Sciatic nerve (tissue), 2 donors: ENCODE measurements around the gene ASXL1. TPM values are rescaled to one million over a fixed set of nuclear protein-coding genes. Genes with fewer than 3 reads are reported as not detected.

ENCODE experiments used
- ATAC-seq: fragments of 200-7000 bp; cut with Tn5 transposase; one replicate; pipeline ENCODE4 v1.9.1; 2020; ENCODE audit warnings: mild to moderate bottlenecking, moderate library complexity
- DNase-seq: peaks from one replicate; pipeline ENCODE4 v3.0.0-alpha.2; 2020; ENCODE audit warnings: low spot score
- intact Hi-C: fragments of 100-400 bp; cut with DNase I; formaldehyde crosslinking; loops from one replicate; pipeline ENCODE4 v1.14.2; 2022
- total RNA-seq: library from RNA; stranded (reverse); fragmentation: NEBNext Ultra II Directional; extraction: Animal tissue kit (Norgen Biotek cat#: 25700); gene quantifications from one replicate; pipeline ENCODE4 v1.2.1, GENCODE V29; 2021
- donor health status: DM: no; HTN: no; CAD: no.
- donor health status: DM: no; HTN: no; CAD: no.

ASXL1 gene
- total RNA-seq, 1 donor from 2014 or later: 113 TPM

GRCh38 chr20:32480371-32481241 lies 122.5 kb downstream of the ASXL1 start:
- intact Hi-C loops: loop anchor here (10.0 kb wide), 1 partner anchor 276 kb away; the partner anchor contains the start of genes PLAGL2 and POFUT1
- no peak for DNase-seq
- no peak for ATAC-seq

GRCh38 chr20:32481311-32482142 lies 123.4 kb downstream of the ASXL1 start:
- intact Hi-C loops: loop anchor here (10.0 kb wide), 1 partner anchor 277 kb away; the partner anchor contains the start of genes PLAGL2 and POFUT1
- DNase-seq (no peak), ATAC-seq (peak; percentile 45)

GRCh38 chr20:32482143-32482441 lies 124.0 kb downstream of the ASXL1 start:
- DNase-seq: no peak
- intact Hi-C loops: loop anchor here (10.0 kb wide), 1 partner anchor 277 kb away; the partner anchor contains the start of genes PLAGL2 and POFUT1
- ATAC-seq: no peak

GRCh38 chr20:32482442-32483261 lies 124.5 kb downstream of the ASXL1 start:
- DNase-seq: peak; percentile 75
- intact Hi-C loops: loop anchor here (10.0 kb wide), 1 partner anchor 278 kb away; the partner anchor contains the start of genes PLAGL2 and POFUT1
- ATAC-seq: no peak

DNA sequence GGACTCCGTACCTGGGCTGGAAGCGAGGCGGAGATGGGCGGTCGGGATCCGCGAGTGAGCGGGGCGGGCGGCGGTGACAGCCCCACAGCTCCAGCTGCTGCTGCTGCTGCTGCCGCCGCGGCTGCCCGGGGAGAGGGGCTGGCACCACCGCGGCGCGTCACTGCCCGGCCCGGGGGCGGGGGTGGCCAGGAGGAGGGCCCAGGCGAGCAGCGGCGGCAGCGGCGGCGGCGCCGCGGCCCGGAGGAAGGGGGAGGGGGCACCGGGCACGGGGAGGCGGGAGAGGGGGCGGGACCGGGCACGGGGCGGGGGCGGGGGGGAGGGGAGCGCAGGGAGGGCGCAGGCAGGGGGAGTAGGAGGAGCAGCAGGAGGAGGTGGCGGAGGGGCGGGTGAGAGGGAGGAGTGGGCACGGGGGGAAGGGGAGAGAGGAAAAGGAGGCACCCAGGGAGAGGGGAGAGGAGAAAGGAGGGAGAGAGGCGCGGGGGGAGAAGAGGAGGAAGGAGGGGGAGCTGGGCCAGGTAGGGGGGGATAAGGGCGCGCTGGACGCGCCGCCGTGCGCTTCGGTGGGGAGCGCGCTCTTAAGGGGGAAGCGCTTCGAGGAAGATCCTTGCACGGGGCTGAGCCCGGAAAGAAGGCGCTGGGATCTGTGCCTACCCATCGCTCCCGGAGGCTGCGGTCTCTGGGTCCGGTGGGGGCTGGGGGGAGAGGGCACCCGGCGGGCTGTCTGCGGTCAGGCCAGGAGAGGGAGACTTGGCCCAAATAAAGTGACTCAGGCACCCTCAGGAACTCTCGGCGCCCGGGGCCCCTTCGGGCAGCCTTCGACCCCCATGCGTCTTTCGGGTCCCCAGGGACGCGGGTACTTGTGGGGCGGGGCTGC lies 125.5 kb downstream of the ASXL1 start:
- intact Hi-C loops: loop anchor here (10.0 kb wide), 1 partner anchor 279 kb away; the partner anchor contains the start of genes PLAGL2 and POFUT1
- peak; percentile 85 for DNase-seq
- peak; percentile 33 for ATAC-seq

- DNase-seq (peak; percentile 80), ATAC-seq (peak; percentile 21)
- intact Hi-C loops: loop anchor here (10.0 kb wide), 1 partner anchor 280 kb away; the partner anchor contains the start of genes PLAGL2 and POFUT1
Measured at GRCh38 chr20:32484225-32484957, 126.3 kb downstream of the ASXL1 start.

DNA sequence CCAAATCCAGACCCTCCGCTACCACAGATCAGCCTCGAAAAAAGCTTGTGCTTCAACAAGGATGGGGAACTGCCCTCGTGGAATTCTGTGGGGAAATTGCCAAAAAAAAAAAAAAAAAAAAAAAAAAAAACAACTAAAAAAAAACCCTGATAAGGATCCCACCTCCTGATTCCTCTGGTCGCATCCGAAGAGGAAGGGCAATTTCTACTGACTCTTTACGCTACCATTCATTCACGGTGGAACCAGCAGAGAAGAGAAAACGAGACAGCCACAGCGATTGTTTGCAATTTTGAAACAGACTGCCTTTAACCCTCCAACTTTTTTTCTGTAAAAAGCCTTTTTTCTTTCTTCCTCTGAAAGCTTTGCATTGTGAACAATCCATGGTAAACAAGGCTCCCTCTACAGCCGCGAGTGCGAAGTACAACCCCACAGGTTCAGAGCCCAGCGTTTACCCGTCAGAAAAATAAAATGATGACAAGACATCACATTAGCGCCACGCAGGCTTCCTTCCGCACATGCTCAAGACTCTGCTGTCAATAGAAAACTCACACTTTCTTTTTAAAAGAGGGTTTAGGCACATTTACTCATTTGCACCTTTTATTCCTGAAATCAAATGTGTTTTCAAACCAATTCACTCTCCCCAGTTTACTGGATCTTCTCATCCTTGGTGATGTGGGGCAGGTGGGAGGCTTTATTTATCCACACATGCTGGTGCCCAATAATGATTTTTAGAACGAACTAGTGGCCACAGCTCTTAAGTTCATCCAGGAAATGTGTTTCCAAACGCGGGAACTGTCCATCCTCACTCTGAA lies 127.0 kb downstream of the ASXL1 start:
- intact Hi-C loops: loop anchor here (10.0 kb wide), 1 partner anchor 280 kb away; the partner anchor contains the start of genes PLAGL2 and POFUT1
- DNase-seq (peak; percentile 89), ATAC-seq (peak; percentile 76)

DNA sequence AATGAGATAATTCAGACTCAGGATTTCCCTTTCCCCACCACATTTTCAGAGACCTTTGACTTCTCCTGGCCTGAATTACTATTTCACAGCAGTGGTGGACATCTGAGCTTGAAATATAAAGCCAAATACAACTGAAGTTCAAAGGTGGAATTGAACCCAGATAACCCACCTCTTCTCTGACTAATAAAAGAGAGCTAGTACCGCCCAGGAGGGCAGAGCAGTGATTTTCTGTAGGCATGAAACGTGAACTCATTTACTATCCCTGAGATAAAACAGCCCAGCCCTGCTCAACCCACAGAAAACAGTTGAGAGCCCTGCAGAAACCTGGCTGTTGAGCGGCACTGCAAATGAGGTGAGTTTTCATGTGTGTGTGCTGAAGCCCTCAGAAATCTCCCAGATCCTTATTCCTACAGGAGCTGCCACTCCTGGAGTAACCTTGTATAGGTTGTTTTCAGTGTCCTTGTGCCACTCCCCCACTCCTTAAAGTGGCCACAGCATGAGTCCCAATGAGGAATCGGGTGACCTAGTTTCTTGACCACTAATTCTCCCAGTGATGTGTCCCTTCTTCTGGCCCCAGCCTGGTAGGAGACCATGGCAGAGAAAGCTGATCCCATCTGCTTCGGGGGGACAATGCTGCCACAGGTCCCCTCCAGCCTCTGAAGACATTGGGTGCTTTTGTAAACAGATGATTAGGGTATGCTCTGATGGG lies 127.8 kb downstream of the ASXL1 start:
- intact Hi-C loops: loop anchor here (10.0 kb wide), 1 partner anchor 281 kb away; the partner anchor contains the start of genes PLAGL2 and POFUT1
- ATAC-seq: no peak
- DNase-seq: no peak

GRCh38 chr20:32487381-32487780 lies 129.2 kb downstream of the ASXL1 start:
- ATAC-seq (no peak), DNase-seq (no peak)
- intact Hi-C loops: loop anchor here (10.0 kb wide), 1 partner anchor 283 kb away; the partner anchor contains the start of genes PLAGL2 and POFUT1

DNA sequence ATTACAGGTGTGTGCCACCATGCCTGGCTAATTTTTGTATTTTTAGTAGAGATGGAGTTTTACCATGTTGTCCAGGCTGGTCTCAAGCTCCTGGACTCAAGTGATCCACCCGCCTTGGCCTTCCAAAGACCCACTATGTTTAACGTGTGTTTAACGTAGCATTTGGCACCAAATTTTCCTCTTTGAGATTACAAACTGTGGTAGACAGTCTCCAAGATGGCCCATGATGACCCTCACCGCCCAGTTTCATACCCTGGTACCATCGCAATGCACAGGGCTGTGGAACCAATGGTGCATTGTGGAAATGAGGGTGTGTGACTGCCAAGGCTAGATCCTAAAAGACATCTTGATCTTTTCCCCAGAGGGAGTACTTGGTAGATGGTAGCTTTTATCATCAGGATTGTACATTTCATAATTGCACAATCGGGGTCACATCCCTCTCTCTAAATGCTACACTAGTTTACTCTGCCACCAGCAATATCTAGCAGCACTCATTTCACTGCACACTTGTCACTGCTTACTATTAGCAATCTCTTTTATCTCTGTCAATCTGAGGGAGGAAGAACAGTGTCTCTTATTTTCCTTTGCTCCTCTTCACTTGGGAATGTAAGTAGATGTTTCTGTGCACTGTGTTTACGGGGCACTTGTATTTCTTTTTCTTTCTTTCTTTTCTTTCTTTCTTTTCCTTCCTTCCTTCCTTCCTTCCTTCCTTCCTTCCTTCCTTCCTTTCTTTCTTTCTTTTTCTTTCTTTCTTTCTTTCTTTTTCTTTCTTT lies 130.1 kb downstream of the ASXL1 start:
- intact Hi-C loops: loop anchor here (10.0 kb wide), 1 partner anchor 283 kb away; the partner anchor contains the start of genes PLAGL2 and POFUT1
- ATAC-seq (no peak), DNase-seq (no peak)

Other genes starting within 250 kb of the ASXL1 start
- 42.9 TPM for gene TM9SF4, start 248.6 kb upstream of the ASXL1 start, total RNA-seq
- 7.9 TPM for gene PLAGL2, start 150.6 kb upstream of the ASXL1 start, total RNA-seq
- 27.8 TPM for gene POFUT1, start 150.5 kb upstream of the ASXL1 start, total RNA-seq
- 30.9 TPM for gene KIF3B, start 80.7 kb upstream of the ASXL1 start, total RNA-seq
- gene NOL4L, start 227.0 kb downstream of the ASXL1 start, total RNA-seq: 39.4 TPM